Choroid plexus epithelial cell (primary cell): ENCODE results near the gene PAIP2.

Experiments
- DNase-seq: peaks from one replicate; pipeline ENCODE4 v3.0.0-alpha.2; 2010; ENCODE audit warnings: low read depth
- H3K4me3 ChIP-seq: 2 replicates; pipeline ENCODE4 v1.5.1; 2011; ENCODE audit warnings: low read depth, mild to moderate bottlenecking, control low read depth, low read length, moderate library complexity
- TF ChIP-seq, protein P1 (sequence below): conservative IDR thresholded peaks from 2 replicates; pipeline ENCODE4 v1.5.1; 2011; ENCODE audit warnings: low read depth, mild to moderate bottlenecking, control low read depth, inconsistent platforms, low read length, moderate library complexity

The PAIP2 gene

DNA sequence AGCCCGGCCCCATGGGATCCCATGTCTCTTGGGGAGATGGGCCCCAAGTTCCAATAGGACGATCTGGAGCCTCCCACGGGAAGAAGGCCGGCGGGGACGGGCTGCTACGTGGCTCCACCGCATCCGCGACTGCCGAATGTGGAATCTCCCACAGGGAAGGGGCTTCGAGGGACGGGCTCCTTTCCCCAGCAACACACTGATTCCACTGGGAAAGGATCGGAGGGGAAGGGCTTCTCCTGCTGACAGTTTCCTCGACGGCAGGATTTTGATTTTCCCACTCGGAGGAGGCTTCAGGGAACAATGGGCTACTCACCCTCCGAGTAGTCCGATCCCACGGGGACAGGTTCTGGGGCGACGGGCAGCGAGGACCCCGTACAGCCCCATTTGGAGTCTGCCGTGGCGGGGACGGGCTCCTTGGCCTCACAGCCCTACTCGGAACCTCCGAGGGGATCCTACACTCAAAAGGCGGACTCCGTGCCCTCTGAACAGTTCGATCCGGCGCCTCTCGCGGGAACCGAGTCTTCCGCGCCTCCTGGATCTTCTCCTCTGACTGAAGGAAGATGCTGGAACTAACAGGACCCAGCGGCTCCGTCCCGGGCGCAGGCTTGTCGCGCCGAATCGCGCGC lies 52.0 kb downstream of the PAIP2 start:
- peak overlapping the region; percentile 59 for H3K4me3 ChIP-seq
- TF ChIP-seq, protein P1, sequence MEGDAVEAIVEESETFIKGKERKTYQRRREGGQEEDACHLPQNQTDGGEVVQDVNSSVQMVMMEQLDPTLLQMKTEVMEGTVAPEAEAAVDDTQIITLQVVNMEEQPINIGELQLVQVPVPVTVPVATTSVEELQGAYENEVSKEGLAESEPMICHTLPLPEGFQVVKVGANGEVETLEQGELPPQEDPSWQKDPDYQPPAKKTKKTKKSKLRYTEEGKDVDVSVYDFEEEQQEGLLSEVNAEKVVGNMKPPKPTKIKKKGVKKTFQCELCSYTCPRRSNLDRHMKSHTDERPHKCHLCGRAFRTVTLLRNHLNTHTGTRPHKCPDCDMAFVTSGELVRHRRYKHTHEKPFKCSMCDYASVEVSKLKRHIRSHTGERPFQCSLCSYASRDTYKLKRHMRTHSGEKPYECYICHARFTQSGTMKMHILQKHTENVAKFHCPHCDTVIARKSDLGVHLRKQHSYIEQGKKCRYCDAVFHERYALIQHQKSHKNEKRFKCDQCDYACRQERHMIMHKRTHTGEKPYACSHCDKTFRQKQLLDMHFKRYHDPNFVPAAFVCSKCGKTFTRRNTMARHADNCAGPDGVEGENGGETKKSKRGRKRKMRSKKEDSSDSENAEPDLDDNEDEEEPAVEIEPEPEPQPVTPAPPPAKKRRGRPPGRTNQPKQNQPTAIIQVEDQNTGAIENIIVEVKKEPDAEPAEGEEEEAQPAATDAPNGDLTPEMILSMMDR: no peak
- DNase-seq: no peak

DNA sequence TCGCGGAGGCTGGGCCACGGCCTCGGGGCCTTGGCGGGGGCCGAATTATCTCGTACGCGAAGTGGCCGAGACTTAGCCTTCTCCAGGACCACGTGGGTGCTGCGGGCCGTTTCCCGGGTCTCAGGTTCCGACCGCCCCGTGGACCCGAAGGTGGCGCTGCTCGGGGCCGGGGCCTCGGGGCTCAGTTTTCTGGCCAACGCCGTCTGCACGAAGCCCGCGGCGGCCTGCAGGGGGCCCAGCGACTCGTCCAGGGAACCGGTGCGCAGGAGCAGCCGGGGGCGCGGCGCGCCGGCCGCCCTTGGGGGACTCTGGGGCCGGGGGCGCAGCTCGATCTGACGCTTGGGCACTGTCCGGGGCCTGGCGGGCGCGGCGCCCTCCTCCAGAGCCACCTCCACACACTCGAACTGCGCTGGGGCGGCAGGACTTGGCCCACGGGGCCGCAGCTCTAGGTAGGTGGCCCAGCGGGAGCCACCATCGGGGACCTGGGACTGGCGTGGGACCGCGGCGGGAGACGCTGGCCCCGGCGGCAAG lies 52.5 kb downstream of the PAIP2 start:
- DNase-seq: peak; percentile 59
- peak overlapping the region; percentile 59 for H3K4me3 ChIP-seq
- TF ChIP-seq, protein P1: peak; percentile 45

DNA sequence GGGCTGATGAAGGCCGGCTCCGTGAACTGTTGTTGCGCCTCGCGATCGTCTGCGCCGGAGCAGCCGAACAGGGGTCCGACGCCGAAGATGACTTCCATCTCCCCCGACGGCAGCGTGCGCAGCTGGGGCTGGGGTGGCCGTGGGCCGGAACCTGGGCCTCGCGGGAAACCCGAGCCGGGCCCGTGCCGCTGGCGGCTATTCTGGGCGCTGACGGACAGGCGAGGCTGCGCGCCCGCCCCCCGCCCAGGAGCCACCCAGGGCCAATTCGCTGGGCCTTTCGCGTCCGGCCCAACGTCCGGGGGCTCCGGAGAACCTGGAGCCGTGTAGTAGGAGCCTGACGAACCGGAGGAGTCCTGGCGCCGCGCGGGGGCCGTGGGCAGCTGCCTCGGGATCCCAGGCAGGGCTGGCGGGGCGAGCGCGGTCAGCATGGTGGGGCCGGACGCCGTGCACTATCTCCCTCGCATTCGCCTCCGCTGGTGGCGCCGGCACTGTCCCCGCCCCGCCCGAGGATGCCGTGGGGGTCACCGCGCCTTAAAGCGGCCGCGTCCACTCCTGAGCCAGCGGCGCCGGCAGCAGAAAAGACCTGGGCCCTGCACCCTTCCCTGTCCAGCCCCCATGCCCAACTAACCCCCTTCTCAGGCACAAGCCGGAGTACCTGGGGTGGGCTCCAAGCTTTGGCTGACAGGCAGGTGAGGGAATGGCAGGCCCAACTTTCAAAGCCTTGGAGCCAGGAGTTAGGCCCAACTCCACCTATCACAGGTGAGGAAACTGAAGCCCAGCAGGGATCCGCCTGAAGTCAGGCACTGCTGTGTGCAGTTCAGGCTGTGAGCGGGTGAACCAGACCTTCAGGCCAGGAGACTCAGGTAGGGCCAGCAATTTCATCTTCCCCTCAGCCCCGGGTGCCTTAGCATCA lies 53.3 kb downstream of the PAIP2 start, which contains the start of gene PROB1:
PROB1 (minus strand) TSS at position 451 of the 913 bp plus-strand sequence; CDS start at position 428, 23 bp downstream.
- H3K4me3 ChIP-seq: peak within 1 kb of the TSS; percentile 59
- TF ChIP-seq, protein P1: no peak
- DNase-seq: no peak

DNA sequence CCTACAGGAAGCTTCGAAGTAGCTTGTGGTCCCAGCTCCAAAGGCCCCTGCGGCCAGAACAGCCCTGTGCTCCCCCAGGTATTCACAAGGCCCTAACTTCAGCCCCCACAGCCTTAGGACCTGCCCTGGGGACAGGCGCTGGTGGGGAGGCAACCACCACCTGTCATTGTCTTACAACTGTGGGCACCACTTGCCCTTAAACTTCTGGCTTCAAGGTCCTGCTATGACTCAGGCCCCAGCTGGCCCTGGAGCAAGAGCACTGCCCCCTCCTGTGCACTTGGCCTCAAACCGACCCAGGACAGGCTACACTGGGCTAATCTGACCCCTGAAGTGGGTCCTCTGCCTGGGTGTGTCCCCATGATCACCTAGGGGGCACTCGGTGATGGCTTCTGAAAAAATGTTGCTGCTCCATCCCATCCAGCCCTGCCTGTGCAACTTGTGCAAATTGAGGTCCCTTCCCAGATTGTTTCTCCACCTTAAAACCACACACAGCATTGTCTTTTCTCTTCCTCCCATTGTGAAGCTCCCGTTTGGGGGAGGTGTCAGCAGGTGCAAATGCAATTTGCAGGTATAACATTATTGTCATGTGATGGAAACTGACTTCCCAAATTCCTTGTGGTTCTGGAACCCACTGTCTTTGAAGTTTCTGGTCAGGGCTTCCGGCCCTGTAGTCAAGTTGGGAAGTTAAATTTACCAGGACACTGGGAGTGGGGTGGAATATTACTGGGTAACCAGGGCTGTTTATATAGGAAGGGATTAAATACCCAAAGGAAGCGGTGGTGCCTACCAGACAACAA lies 54.4 kb downstream of the PAIP2 start:
- H3K4me3 ChIP-seq: no peak overlapping the region
- DNase-seq: no peak
- TF ChIP-seq, protein P1: no peak

DNA sequence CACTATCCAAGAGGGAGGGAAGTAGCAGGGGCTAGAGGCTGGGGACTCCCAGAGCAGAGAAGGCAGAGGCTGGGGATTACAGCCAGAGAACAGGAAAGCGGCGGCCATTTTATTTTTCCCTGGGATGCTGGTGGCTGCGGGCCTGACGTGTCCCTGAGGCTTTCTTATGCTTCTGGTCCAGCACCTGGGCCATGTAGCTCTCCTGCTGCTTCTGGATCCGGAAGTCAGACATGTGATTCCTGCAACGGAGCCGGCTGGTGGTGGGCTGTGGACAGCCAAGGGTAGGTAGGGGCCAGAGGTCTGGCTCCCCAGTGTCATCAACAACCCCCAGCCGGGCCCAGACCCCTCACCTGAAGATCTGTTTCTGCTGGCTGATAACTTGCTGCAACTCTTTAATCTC lies 55.0 kb downstream of the PAIP2 start:
- H3K4me3 ChIP-seq: no peak overlapping the region
- DNase-seq: no peak
- TF ChIP-seq, protein P1: no peak

DNA sequence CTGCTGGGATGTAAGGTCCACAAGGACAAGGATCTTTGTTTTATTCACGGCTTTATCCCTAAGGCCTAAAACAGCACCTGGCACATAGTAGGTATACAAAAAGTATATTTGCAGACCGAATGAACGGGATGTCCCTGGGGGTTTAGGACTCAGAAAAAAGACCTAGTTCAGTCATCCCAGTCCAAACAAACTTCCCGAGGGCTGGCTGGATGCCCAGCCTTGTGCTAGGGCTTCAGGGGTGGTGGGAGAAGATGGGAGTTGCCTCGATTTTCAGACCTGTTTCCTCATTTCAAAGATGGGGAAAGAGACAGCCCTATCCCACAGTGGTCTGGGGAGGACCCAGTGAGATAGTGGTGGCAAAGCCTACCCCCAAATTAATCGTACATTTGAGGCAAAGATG lies 56.3 kb downstream of the PAIP2 start:
- no peak overlapping the region for H3K4me3 ChIP-seq
- TF ChIP-seq, protein P1: no peak
- DNase-seq: no peak
